HG03460 (cell line): ENCODE results near the gene MST1.

Experiments used
- ATAC-seq: cut with Tn5 transposase; IDR thresholded peaks from one replicate; pipeline ENCODE4 v1.9.1; 2021; ENCODE audit not compliant: unreplicated experiment

MST1 gene

DNA sequence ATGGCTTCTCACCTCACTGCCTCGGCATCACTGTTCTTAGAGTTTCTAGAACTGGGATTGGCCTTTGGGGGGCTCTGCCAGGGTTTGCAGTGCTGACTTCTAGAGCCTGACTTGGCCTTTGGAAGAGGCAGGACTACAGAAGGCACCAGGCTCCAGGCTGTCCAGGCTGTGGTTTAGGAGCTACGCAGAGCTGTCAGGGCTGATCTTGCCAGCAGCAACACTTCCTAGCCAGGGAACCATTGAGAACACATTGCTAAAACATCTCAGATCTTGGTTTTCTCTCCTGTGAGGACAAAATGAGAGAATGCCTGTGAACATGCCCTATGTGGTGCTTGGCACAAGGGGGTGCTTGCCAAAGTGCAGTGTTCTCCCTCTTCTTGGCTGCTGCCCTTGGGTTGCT lies 49.7 kb downstream of the MST1 start:
- no peak for ATAC-seq

DNA sequence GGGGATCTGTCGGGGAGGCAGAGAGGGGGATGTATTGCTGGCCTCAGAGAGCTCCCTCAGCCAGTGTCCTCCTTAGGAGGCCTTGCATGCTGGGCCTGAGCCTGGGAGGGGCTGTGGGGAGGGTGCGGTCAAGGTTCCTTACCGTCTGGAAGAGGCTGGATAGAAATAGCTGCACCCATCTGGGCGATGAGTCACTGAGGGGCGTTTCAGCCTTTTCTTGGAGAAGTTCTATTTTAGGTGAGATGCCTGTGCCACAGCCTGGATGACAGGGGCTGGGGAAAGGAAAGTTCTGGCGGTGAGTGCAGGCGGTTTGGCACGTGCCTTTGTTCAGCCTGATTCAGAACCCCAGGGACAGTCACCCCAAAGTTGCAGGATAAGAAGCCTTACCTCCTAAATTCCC lies 50.8 kb downstream of the MST1 start:
- no peak for ATAC-seq

DNA sequence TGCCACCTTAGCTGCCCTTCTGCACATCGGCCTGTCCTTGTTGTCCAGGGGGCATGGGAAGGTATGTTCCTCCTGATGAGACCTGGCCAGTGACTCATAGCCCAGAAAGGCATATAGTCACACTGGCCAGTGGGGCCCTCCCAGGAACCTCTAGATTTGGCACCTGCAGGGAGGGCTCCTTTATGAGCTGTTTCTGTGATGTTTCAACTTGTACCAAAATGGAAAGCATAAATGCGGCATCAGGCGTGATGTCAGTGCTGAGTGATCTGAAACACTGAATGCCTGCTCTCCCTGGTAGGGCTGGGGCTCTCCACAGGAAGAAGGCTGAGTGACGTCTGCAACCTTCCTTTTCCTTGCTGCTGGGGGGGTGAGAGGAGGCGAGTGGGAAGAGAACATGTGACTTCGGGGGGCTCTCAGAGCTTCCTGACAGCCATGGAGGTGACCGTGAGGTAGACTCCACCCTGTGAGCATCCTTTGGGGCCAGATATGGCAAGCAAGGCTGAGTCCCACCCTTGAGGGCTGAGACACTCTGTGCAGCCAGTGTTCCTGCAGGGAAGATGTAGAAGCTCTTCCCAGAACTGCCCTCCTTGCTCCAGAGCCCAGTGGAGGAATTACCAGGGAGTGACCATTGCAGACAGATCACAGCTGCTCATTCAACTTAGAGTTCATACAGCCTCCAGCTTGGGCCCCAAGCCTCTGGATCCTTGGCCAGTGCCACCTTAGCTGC lies 52.2 kb downstream of the MST1 start:
- ATAC-seq: no peak

DNA sequence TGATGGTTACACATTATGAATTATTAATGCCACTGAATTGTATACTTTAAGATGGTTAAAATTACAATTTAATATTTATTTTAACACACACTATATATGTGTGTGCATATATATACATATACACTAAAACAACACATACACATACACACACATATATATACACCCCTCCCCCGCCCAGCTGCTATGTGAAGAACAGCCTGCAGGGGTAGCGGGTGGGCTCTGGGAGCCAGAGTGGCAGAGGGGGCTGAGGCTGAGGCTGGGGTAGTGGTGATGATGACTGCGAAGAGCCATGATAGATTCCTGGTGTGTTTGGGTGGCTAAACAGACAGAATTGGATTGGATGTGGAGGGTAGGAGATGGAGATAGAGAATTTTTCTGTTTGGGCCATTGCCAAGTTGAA lies 54.5 kb downstream of the MST1 start:
- ATAC-seq: no peak
